Effector memory CD8-positive, alpha-beta T cell (primary cell): ENCODE results near the gene CES2.
"Not testable (repeated sequence)": the region's sequence is repeated elsewhere in the genome, so short reads cannot be mapped to it uniquely, and the experiment has no call there.

ENCODE experiments used
- ATAC-seq: fragments of 150-1000 bp; cut with Tn5 transposase; replicated peaks from 2 replicates; pipeline ENCODE4 v1.10.0; 2021; ENCODE audit warnings: mild to moderate bottlenecking, moderate library complexity
- DNase-seq, 3 experiments: peaks; one replicate each; pipeline ENCODE4 v3.0.0; 2021
- H3K27ac Mint-ChIP-seq, 2 donors: one replicate each; pipeline ENCODE4 v1.8.0; 2022; ENCODE audit warnings: mild to moderate bottlenecking in 2 of 2, mixed read lengths in 2 of 2, moderate library complexity in 2 of 2
- H3K27me3 Mint-ChIP-seq, 2 donors: one replicate each; pipeline ENCODE4 v1.8.0; 2022; ENCODE audit warnings: mixed read lengths in 2 of 2
- H3K36me3 Mint-ChIP-seq: one replicate; pipeline ENCODE4 v1.8.0; 2022; ENCODE audit warnings: mild to moderate bottlenecking, moderate library complexity, mixed read lengths; ENCODE audit not compliant: insufficient read depth
- H3K4me1 Mint-ChIP-seq, 2 donors: one replicate each; pipeline ENCODE4 v1.8.0; 2022; ENCODE audit warnings: low read depth in 2 of 2, mixed read lengths in 2 of 2
- H3K4me3 Mint-ChIP-seq, 2 donors: one replicate each; pipeline ENCODE4 v1.8.0; 2022; ENCODE audit warnings: mild to moderate bottlenecking in 2 of 2, mixed read lengths in 2 of 2, moderate library complexity in 2 of 2
- H3K9me3 Mint-ChIP-seq, 2 donors: one replicate each; pipeline ENCODE4 v1.8.0; 2022; ENCODE audit warnings: mixed read lengths in 2 of 2

Gene CES2

DNA sequence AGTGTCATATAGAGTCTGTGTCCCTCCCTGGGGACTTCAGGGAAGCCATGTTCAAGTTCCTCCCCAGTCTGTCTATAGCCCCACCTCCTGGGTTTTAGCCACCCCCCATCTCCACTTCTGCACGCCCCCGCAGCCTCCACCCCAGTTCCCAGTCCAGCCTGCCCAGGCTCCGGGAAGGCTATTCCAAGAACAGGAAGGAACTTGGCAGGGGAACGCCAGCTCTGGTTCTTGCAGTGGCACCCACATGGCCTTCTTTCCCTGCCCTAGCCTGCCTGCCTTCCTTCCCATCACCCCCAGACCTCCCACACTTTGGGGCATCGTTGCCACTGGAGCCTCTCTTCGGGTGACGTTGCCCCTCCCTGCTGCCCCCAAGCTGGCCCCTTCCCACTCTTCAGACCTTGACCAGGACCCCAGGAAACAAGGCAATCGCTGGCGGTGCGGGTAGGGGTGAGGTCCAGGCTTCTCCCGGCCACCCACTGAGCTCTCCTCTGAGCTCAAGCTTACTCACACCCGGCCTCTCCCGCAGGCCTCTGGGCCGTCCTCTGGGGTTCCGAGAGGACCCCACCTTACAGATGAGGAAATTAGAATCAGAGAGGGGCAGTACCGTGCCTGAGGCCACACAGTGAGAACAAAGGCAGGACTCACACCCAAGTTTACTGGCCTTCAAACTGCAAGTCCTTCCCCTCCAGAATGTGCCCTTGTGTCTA lies 43.8 kb downstream of the CES2 start:
- Mint-ChIP-seq H3K9me3 (no peaks in the 10 kb centered on the region), H3K4me1 (peaks cover 8 to 20% of the 10 kb centered on the region in 2 donors), H3K36me3 (peaks cover 6% of the 10 kb centered on the region), H3K4me3 (no peak overlapping the region), H3K27ac (no peak overlapping the region), H3K27me3 (no peaks in the 10 kb centered on the region)
- DNase-seq (no peak), ATAC-seq (no peak)

GRCh38 chr16:66983033-66983432 lies 47.7 kb downstream of the CES2 start:
- ATAC-seq, result no peak
- Mint-ChIP-seq H3K4me1 (peaks cover 11 to 17% of the 10 kb centered on the region in 2 donors), H3K9me3 (no peaks in the 10 kb centered on the region), H3K27ac (no peak overlapping the region), H3K36me3 (peaks cover 4% of the 10 kb centered on the region), H3K4me3 (no peak overlapping the region), H3K27me3 (no peaks in the 10 kb centered on the region)
- DNase-seq, result no peak

DNA sequence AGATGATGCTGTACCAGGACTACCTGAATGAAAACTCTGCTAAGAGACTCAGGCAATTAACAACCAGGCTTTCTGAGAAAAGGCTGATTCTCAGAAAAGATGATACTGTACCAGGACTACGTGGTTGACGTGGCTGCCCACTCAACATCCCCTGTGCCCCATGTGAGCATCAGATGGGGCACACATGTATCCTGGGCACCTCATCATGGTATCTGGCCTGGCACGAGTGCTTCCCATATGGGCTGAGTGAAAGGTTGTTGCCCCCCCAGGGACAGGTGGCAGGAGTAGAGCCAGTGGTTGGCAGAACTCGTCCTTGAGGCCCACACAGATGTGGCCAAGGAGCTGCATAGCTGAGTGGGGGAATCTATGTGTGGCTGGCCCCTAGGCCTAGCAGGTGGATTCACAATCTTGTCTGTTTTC lies 49.6 kb downstream of the CES2 start:
- Mint-ChIP-seq H3K27me3 (no peaks in the 10 kb centered on the region), H3K36me3 (no peaks in the 10 kb centered on the region), H3K27ac (peak overlapping the region; percentile 85 to 93), H3K4me1 (peaks cover 11 to 17% of the 10 kb centered on the region in 2 donors), H3K4me3 (no peak overlapping the region), H3K9me3 (no peaks in the 10 kb centered on the region)
- DNase-seq (no peak), ATAC-seq (peak; percentile 32)

DNA sequence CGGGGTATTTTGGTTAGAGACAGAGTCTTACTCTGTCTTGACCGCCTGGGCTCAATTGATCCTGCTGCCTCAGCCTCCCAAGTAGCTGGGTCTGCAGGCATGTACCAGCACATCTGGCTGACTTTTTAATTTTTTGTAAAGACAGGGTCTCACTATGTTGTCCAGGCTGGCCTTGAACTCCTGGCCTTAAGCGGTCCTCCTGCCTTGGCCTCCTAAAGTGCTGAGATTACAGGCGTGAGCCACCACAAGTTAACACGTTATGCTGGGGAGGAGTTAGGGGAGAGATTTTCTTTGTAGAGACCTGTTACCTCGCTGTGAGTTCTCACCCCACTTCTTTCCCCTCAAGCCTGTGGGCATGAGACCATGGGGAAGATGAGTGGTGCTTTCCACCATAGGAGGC lies 51.2 kb downstream of the CES2 start:
- DNase-seq (no peak), ATAC-seq (no peak)
- Mint-ChIP-seq H3K4me3 (no peak overlapping the region), H3K36me3 (no peaks in the 10 kb centered on the region), H3K27ac (no peak overlapping the region), H3K4me1 (peaks cover 11 to 17% of the 10 kb centered on the region in 2 donors), H3K9me3 (no peaks in the 10 kb centered on the region), H3K27me3 (no peaks in the 10 kb centered on the region)

DNA sequence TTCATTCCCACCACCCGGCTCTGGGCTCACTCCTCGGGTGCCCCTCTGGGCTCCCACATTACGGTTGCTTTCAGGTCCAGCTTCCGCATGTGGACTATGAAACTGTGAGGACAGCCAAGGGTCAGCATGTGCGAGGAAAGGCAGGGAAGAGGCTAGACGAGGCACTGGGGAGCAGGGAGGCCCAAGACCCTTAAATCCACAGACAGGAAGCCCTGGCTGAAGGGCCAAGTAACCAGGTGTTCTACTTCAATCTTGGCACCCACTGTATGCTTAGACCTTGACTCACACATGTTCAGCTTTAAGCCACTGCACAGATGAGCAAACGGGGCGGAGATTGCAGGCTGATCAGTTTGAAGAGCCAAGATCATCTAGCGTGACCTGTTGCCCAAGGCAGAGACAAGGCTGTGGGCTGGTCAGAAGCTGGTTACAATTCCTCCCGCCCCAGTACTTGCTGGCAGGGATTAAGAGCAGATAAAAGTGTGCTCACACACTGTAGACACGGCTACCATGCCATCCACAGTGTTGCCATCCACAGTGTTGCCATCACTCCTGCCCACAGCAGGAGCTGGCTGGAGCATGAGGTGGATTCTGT lies 53.0 kb downstream of the CES2 start, which contains the start of gene CES4A:
Gene CES4A (plus strand): TSS at position 393 of the 592 bp plus-strand sequence. CDS start 184 bp downstream, at position 577.
- H3K9me3 Mint-ChIP-seq, result no peaks in the 10 kb centered on the region
- ATAC-seq (no peak), DNase-seq (no peak)
- no peaks in the 10 kb centered on the region for H3K27me3 Mint-ChIP-seq
- H3K4me1 Mint-ChIP-seq, result peaks cover 11 to 13% of the 10 kb centered on the region in 2 donors
- H3K4me3 Mint-ChIP-seq, result no peak within 1 kb of the TSS
- H3K27ac Mint-ChIP-seq, result no peak within 1 kb of the TSS
- no peaks in the 10 kb centered on the region for H3K36me3 Mint-ChIP-seq

- no peaks in the 10 kb centered on the region for H3K27me3 Mint-ChIP-seq
- no peaks in the 10 kb centered on the region for H3K4me1 Mint-ChIP-seq
- no peaks in the 10 kb centered on the region for H3K9me3 Mint-ChIP-seq
- no peak for ATAC-seq
- H3K36me3 Mint-ChIP-seq, result no peaks in the 10 kb centered on the region
- no peak for DNase-seq
- no peak overlapping the region for H3K27ac Mint-ChIP-seq
- H3K4me3 Mint-ChIP-seq, result no peak overlapping the region
These were observed 56.3 kb downstream of the CES2 start for GRCh38 chr16:66991545-66992077.

DNA sequence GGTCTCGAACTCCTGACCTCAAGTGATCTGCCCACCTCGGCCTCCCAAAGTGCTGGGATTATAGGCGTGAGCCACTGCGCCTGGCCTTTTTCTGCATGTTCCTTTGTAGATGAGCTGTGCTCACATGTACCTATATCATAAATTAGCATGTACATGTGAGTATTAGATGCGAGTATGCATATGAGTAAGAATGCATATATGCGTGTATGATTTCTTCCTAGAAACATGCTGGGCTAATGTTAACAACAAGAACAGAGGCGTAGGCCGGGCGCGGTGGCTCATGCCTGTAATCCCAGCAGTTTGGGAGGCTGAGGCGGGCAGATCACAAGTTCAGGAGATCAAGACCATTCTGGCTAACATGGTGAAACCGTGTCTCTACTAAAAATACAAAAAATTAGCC lies 58.2 kb downstream of the CES2 start:
- H3K4me1 Mint-ChIP-seq, H3K9me3 Mint-ChIP-seq, H3K4me3 Mint-ChIP-seq, H3K27me3 Mint-ChIP-seq, DNase-seq, ATAC-seq, H3K27ac Mint-ChIP-seq, H3K36me3 Mint-ChIP-seq: not testable (repeated sequence)
